Stimulated activated CD8-positive, alpha-beta memory T cell treated with anti-CD3 and anti-CD28 coated beads, Interleukin-15, amount 100 ng/mL, for 4 hours (primary cell): ENCODE data around the gene RNF7.
"Not testable (repeated sequence)": the region's sequence is repeated elsewhere in the genome, so short reads cannot be mapped to it uniquely, and the experiment has no call there.

ENCODE experiments used
- DNase-seq, 2 donors: peaks; one replicate each; pipeline ENCODE4 v3.0.0-alpha.2; 2020; ENCODE audit warnings: low read depth in 2 of 2

RNF7 gene

GRCh38 chr3:141782386-141782932 lies 44.4 kb downstream of the RNF7 start:
- DNase-seq: no peak

GRCh38 chr3:141783632-141784031 lies 45.5 kb downstream of the RNF7 start:
- DNase-seq: no peak

- DNase-seq: no peak
Measured at GRCh38 chr3:141784096-141784495, 46.0 kb downstream of the RNF7 start.

GRCh38 chr3:141784531-141784930 lies 46.4 kb downstream of the RNF7 start:
- no peak for DNase-seq

GRCh38 chr3:141788149-141788548 lies 50.1 kb downstream of the RNF7 start:
- no peak for DNase-seq

- DNase-seq: not testable (repeated sequence)
Measured at GRCh38 chr3:141788750-141789149, 50.7 kb downstream of the RNF7 start.

GRCh38 chr3:141789281-141789680 lies 51.2 kb downstream of the RNF7 start:
- DNase-seq: no peak

GRCh38 chr3:141790171-141790570 lies 52.1 kb downstream of the RNF7 start:
- DNase-seq: no peak

- DNase-seq: no peak
Measured at GRCh38 chr3:141792495-141792894, 54.4 kb downstream of the RNF7 start.

- DNase-seq: no peak
Measured at GRCh38 chr3:141793476-141794260, 55.6 kb downstream of the RNF7 start.

GRCh38 chr3:141795276-141795675 lies 57.2 kb downstream of the RNF7 start:
- no peak for DNase-seq

- DNase-seq: no peak
Measured at GRCh38 chr3:141795741-141796080, 57.6 kb downstream of the RNF7 start.

GRCh38 chr3:141796081-141796888 lies 58.2 kb downstream of the RNF7 start:
- peak; percentile 55 to 76 for DNase-seq
